RCC 7860 (cell line): ENCODE data around the gene SBSN.
A peak's percentile ranks its signal among the peaks of the same experiment; 100 is the strongest.

ENCODE experiments used
- DNase-seq: peaks from one replicate; pipeline ENCODE4 v3.0.0-alpha.2; 2015; ENCODE audit warnings: low spot score
- FAIRE-seq: peaks from 2 replicates; lab custom pipeline; 2012; peaks lifted over from hg19 to GRCh38; lab: Jason Lieb, UNC

SBSN gene

GRCh38 chr19:35509861-35510625 is 18.1 kb downstream of the SBSN start:
- DNase-seq: peak; percentile 4
- FAIRE-seq: no peak

DNA sequence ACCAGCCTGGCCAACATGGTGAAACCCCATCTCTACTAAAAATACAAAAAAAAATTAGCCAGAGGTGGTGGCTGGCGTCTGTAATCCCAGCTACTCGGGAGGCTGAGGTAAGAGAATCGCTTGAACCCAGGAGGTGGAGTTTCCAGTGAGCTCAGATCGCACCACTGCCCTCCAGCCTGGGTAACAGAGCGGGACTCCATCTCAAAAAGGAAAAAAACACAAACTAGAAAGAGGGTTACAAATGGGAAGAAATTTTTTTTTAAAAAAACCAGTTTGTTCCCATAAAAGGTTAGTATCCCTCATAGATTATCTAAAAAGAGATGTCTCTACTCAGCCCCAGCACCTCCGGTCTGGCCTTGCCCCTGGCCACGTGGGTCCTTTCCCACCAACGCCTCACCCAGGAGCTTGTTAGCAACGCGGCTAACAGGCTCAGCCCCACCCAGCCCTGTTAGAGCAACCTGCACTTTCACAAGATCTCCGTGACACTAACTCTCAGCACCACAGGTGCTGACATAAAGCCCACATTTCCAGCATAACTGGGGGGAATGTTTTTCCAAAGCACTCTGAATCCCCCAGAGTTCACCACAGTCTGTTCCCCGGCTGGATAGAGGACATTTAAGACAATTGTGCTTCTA is 19.0 kb downstream of the SBSN start:
- no peak for DNase-seq
- FAIRE-seq: no peak

DNA sequence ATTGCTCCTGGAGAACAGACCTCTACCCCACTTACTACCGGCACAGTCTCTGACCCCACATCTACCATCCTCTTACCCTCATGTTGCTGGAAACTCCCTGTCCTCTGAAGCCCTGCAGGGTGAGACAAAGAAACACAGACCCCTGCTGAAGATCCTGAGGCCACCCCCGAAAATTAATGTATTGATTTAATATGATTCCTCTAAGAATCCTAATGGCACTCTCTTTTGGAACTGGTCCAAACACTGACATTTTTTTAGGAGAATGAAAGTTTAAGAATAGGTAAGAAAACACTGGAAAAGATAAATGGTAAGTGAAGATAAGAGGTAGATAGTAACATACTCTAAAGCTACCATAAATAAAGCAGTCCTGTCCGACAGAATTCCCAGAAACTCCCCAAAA is 20.0 kb downstream of the SBSN start:
- DNase-seq (no peak), FAIRE-seq (no peak)

DNA sequence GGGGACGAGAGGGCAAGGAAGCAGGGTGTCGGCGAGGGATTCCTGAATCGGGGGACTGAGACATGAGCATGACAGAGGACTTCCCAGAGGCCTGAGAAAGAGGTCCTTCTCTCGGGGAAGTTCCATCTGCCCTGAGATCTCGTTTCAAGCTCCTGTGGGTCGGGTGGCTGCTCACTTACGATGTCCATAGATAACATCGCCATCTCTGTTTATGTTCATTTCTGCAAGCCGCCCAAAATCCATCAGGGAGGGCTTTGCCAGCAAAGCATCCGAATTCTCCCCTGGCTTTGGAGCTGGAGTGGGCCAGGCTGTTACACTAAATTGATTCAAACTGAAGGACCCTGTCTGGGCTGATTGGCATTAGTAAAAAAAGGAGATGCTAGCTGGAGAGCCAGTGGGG is 20.6 kb downstream of the SBSN start:
- FAIRE-seq: no peak

GRCh38 chr19:35506011-35506410 is 22.1 kb downstream of the SBSN start:
- FAIRE-seq (no peak), DNase-seq (no peak)

More for the DNA sequence above, 20.6 kb downstream of the SBSN start:
- DNase-seq: no peak

DNA sequence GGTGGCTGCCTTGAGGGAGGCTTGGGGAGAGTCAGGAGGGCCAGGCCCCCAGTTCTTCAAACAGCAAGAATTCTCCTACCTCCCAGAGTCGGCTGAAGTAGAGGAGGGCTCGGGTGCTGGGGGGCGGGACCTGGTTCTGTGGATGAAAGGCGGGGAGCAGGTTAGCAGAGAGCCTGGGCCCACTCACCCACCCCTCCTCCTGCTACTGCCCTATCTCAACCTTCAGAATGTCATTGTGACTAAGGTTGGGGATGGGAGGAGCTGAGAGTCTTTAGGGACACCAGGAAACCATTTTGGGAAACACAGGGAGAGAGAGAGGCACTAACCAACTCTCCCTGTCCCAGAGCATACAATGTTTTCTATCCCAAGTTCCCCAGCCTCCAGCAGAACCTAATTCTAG is 25.4 kb downstream of the SBSN start:
- FAIRE-seq (no peak), DNase-seq (no peak)

DNA sequence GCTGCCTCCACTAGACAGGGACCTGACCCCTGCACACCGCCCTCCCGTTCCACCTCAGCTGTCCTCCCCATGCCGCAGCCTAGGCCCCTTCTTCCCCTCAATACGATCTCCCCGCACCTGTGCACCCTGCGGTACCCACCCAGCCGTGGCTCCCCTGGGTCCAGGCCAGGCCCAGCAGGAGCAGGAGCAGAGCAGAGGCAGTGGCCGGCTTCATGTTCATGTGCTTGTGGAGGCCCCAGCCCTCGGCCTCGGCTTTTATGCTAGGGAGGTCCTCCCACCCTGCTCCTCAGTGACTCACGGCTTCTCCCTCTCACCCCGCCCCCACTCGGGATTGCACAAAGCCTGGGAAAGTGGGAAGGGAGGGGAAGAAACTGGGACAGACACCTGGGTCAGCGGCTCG is 26.4 kb downstream of the SBSN start:
- FAIRE-seq (no peak), DNase-seq (no peak)

DNA sequence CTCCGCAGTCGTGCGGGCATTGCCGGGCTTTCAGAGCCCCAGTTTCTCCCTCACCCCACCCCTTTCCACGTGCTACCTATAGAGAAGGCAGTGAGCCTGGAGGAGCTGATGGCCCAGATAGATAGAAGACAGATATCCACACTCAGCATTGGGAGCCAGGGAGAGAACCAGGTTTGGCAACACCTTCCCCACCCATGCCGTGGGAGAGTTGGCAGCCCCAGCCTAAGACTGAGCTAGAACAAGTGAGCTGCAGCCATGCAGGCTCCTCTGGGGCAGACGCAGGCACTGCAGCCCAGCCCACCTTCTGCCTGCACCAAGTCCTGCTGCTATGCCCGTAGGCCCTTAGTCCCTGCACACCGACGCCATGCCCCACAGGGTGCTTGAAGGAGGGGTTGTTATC is 27.5 kb downstream of the SBSN start:
- FAIRE-seq: no peak
- DNase-seq: no peak

- FAIRE-seq (no peak), DNase-seq (no peak)
Measured at GRCh38 chr19:35498984-35499527, 29.1 kb downstream of the SBSN start.

DNA sequence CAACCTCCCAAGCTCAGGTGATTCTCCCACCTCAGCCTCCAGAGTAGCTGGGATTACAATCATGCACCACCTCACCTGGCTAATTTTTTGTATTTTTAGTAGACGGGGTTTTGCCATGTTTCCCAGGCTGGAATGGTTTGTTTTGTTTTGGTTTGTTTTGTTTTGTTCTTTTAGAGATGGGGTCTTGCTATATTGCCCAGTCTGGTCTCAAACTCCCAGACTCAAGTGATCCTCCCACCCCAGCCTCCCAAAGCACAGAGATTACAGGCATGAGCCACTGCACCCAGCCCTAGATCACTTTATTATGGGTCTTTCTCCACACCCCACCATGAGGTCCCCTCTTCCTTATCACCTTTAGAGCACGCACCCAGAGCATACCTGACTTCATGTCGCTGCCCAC is 29.9 kb downstream of the SBSN start:
- no peak for FAIRE-seq
- DNase-seq: no peak

DNA sequence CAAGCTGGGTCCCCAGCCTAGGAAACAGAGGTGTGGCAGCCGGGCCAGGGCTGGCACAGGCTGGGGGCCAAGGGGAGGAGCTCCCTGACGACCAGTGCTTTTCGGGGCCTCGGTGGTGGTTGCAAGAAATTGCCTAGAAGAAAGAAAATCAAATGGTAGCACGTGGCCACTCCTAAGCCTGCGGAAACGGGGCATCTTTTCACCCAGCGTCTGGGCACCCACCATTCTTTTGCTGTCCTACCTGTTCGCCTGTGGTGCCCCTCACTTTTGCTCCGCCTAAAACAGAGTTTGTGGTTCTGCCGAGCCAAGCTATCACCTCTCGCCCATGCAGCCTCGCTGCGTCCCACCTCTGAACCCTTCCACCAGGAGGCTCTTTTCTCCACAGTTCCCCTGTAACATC is 30.7 kb downstream of the SBSN start:
- no peak for FAIRE-seq
- no peak for DNase-seq

GRCh38 chr19:35495107-35496064 is 32.7 kb downstream of the SBSN start:
- FAIRE-seq (no peak), DNase-seq (peak; percentile 23)

DNA sequence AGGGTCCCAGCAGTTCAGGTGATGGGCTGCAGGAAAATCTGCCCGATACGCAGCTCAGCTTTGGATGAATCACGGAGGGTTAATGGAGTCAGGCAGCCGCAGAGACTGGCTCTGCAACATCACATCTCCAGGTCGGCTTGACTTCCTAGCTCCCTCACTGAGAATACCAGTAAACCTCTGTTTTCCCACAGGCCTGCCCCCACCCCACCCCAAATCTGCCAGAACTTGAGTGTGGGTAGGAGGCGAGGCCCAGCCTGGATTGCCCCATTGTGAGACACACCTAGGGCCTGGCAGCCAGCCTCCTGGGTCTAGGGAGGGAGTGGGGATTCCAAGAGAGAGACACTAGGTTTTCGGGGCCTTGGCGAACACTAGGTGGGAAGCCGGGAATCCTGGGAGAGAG is 34.1 kb downstream of the SBSN start:
- no peak for DNase-seq
- FAIRE-seq: no peak

DNA sequence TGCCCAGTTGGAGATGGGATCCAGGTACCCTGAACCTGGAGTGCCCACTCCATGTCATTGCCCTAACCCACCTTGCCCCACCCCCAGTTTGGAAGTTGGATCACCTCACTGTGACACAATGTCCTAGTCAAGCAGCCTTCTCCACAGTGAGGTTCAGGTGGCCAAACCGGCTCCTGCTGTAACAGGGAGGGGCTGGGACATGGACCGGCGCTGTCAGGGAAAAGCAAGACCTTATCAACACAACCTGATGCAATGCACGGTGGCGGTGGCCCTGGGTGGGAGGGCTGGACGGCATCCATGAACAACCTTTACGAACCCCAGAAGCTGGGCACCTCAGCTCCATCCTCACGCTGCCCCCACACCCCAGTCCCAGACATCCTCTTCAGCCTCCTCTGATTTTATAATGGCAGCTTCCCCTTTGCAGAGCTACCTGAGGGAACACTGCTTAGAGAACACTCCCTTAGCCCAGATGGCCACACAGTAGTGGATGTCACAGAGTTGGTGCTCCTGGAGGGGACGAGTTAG is 36.2 kb downstream of the SBSN start:
- no peak for DNase-seq

GRCh38 chr19:35490364-35490763 is 37.7 kb downstream of the SBSN start, which contains the start of gene KRTDAP:
Gene KRTDAP (minus strand): TSS chr19:35490464. CDS start chr19:35490442, 22 bp downstream.
- FAIRE-seq: no peak
- DNase-seq: no peak

More for the DNA sequence above, 36.2 kb downstream of the SBSN start:
- no peak for FAIRE-seq

GRCh38 chr19:35488677-35489076 is 39.4 kb downstream of the SBSN start:
- DNase-seq: no peak
- FAIRE-seq: no peak

- FAIRE-seq: no peak
- DNase-seq: no peak
Measured at GRCh38 chr19:35487656-35488182, 40.4 kb downstream of the SBSN start.

GRCh38 chr19:35486268-35486708 is 41.8 kb downstream of the SBSN start:
- FAIRE-seq (no peak), DNase-seq (no peak)

DNA sequence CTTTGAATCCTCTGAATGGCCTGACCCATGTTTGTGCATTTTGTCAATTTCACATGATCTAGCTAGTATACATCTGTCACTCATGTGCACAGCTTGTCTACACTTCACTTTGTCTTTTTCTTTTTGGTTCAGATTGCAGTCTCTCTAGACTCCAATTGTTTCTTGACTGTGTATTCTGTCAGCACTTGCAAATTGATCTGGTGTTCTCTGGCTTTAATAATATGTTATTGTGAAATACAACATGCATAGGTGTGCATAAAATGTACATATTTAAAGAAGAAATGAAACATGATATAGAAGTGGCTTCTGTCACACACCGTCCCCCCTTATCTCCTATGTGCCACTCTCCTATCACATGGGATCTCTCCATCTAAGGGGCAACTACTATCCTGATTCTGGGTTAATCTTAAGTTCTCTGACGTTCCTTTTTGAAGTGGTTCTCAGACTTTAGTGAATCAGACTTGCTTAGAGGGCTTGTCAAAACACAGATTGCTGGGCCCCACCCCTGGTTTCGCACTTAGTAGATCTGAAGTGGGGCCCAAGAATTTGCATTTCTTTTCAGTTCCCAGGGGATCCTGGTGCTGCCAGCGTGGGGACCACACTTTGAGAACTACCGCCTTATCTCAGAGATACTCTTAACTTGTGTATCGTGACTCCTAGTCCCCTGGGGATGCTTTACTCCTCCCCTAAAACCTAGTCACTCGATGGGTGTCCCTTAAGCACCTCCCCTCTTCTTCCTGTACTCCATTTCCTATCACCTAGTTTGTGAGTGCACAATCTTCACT is 43.7 kb downstream of the SBSN start:
- FAIRE-seq: no peak
- DNase-seq: no peak

GRCh38 chr19:35483089-35483488 is 45.0 kb downstream of the SBSN start:
- DNase-seq: no peak
- FAIRE-seq: no peak
